Measurements from ENCODE around the gene FAM168A. TPM values are rescaled to one million over a fixed set of nuclear protein-coding genes. Genes with fewer than 3 reads are reported as not detected.

The FAM168A gene
- total and polyA plus RNA-seq, 10 of the 15 experiments (the other 5 are each of a cell fraction or from before 2014, with no cell fraction given) = 1.7 to 20.0 (median 10.0) TPM

DNA sequence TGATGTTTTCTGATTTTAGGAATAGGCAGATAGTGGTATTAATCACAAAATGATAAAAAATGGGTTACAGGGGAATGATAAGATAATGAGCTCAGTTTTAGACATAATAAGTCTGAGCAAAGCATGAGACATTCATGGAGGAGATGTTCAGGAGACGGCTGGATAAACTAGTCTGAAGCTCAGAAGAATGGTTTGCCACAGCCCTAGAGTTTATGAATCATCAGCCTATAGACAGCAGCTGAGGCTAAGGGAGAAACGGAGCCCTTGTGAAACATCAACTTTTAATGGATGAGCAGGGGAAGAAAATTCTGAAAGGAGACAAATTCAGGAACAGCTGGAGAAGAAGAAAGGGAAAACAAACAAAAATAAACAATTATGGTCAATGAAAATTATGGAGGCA lies 134.6 kb downstream of the FAM168A start (continued):
- TF ChIP-seq, protein P1, sequence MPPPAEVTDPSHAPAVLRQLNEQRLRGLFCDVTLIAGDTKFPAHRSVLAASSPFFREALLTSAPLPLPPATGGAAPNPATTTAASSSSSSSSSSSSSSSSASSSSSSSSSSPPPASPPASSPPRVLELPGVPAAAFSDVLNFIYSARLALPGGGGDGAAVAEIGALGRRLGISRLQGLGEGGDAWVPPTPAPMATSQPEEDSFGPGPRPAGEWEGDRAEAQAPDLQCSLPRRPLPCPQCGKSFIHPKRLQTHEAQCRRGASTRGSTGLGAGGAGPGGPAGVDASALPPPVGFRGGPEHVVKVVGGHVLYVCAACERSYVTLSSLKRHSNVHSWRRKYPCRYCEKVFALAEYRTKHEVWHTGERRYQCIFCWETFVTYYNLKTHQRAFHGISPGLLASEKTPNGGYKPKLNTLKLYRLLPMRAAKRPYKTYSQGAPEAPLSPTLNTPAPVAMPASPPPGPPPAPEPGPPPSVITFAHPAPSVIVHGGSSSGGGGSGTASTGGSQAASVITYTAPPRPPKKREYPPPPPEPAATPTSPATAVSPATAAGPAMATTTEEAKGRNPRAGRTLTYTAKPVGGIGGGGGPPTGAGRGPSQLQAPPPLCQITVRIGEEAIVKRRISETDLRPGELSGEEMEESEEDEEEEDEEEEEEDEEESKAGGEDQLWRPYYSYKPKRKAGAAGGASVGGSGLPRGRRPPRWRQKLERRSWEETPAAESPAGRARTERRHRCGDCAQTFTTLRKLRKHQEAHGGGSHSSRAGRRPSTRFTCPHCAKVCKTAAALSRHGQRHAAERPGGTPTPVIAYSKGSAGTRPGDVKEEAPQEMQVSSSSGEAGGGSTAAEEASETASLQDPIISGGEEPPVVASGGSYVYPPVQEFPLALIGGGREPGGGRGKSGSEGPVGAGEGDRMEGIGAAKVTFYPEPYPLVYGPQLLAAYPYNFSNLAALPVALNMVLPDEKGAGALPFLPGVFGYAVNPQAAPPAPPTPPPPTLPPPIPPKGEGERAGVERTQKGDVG (CRISPR knock-in tag; IDR thresholded peaks at IDR 0.05) = no peak
- no peak for TF ChIP-seq TCF7 (IDR thresholded peaks at IDR 0.05; ENCODE audit: borderline replicate concordance)
- TF ChIP-seq, protein P2, sequence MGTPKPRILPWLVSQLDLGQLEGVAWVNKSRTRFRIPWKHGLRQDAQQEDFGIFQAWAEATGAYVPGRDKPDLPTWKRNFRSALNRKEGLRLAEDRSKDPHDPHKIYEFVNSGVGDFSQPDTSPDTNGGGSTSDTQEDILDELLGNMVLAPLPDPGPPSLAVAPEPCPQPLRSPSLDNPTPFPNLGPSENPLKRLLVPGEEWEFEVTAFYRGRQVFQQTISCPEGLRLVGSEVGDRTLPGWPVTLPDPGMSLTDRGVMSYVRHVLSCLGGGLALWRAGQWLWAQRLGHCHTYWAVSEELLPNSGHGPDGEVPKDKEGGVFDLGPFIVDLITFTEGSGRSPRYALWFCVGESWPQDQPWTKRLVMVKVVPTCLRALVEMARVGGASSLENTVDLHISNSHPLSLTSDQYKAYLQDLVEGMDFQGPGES (IDR thresholded peaks at IDR 0.05) = no peak
- TF ChIP-seq ESRRA (IDR thresholded peaks at IDR 0.05; ENCODE audit: low read length) = no peak
- no peak for TF ChIP-seq ZNF217 (IDR thresholded peaks at IDR 0.05)
- TF ChIP-seq FOS (IDR thresholded peaks at IDR 0.05; ENCODE audit: borderline replicate concordance, extremely low read depth, insufficient read length) = no peak

DNA sequence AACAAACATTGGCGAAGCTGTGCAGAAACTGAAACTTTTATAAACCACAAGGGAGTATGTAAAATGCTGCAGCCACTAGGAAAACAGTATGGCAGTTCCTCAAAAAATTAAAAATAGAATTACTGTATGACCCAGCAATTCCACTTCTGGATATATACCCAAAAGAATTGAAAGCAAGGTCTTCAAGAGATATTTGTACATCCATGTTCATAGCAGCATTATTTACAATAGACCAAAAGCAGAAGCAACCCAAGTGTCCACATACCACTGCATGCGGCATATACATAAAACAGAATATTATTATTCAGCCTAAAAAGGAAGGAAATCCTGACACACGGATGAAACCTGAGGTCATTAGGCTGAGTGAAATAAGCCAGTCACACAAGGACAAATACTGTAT lies 135.9 kb downstream of the FAM168A start:
- Histone ChIP-seq H3K27me3 (replicated peaks in 1 of 2; ENCODE audit: control insufficient read depth in 2 of 2, insufficient read depth in 2 of 2, low read length in 1 of 2) (no peaks in the 10 kb centered on the region), H3K27ac (ENCODE audit: control insufficient read depth, insufficient read depth) (no peak overlapping the region), H3K4me1 (ENCODE audit: control insufficient read depth, insufficient read depth, low read length) (no peaks in the 10 kb centered on the region), H3K4me2 (ENCODE audit: control insufficient read depth, insufficient read depth) (no peak overlapping the region), H3K9ac (ENCODE audit: control insufficient read depth, insufficient read depth, low read length) (no peak overlapping the region), H3K36me3 (ENCODE audit: control insufficient read depth in 2 of 2, insufficient read depth in 2 of 2, low read length in 1 of 2) (no peaks in the 10 kb centered on the region), H3K4me3 (no peak overlapping the region), H3K79me2 (ENCODE audit: control insufficient read depth, insufficient read depth, low read length) (no peaks in the 10 kb centered on the region), H4K20me1 (ENCODE audit: control insufficient read depth, insufficient read depth) (no peaks in the 10 kb centered on the region), H3K9me3 (replicated peaks; ENCODE audit: control insufficient read depth, insufficient read depth, low read length) (no peaks in the 10 kb centered on the region), H2AFZ (ENCODE audit: control insufficient read depth, low read depth, low read length) (no peak overlapping the region)
- WGBS (ENCODE audit: insufficient coverage, insufficient replicate concordance, low lambda C conversion rate, missing lambda C conversion rate) = 50% methylated on average over 3 of the region's 3 CpGs
- DNase-seq (ENCODE audit: low read depth, low spot score) (peak; percentile 3), ATAC-seq (peak; percentile 59), FAIRE-seq (peak; percentile 49)
- no TSS peak for BruUV-seq (replicated peaks)
- ChIA-PET RAD21 (ENCODE audit: unreplicated experiment) (no interaction called here), SMC1A (ENCODE audit: uncharacterized antibody, unreplicated experiment) (interaction anchor here (1.3 kb wide), 1 partner anchor 17 kb away, joined by 3 read pairs; no protein-coding TSS in a partner anchor), POLR2A (interaction anchor here (0.5 to 1.3 kb wide), 2 partner anchors 18 to 169 kb away, joined by 3 to 5 read pairs; no protein-coding TSS in a partner anchor), CTCF (interaction anchor here (0.6 to 5.3 kb wide), 3 partner anchors 17 to 164 kb away, joined by 3 to 39 read pairs (median 4); no protein-coding TSS in a partner anchor)
- in situ Hi-C loops (cut with MboI) = no loop called here
- intact Hi-C loops (cut with micrococcal nuclease; ENCODE audit: unreplicated experiment) = no loop called here
- TF ChIP-seq ZBED1 (IDR thresholded peaks at IDR 0.05; ENCODE audit: borderline replicate concordance) (no peak), RCOR1 (conservative IDR thresholded peaks at IDR 0.05; ENCODE audit: low read depth, low read length) (no peak), IKZF2 (IDR thresholded peaks at IDR 0.05) (peak; percentile 38 to 53; a peak in 3 of 4 replicates), HDAC2 (IDR thresholded peaks at IDR 0.05) (no peak), GATAD2B (conservative IDR thresholded peaks at IDR 0.05; ENCODE audit: low read depth) (no peak), SMAD1 (IDR thresholded peaks at IDR 0.05; ENCODE audit: low read depth, partially characterized antibody) (no peak), NR2F1 (conservative IDR thresholded peaks at IDR 0.05) (no peak), PAX8 (IDR thresholded peaks at IDR 0.05) (no peak), FOS (IDR thresholded peaks at IDR 0.05; ENCODE audit: borderline replicate concordance, extremely low read depth, insufficient read length) (no peak), EGR1 (IDR thresholded peaks at IDR 0.05; ENCODE audit: borderline replicate concordance in 1 of 2, low read depth in 2 of 2, low read length in 2 of 2) (no peak)
- TF ChIP-seq, protein P3, sequence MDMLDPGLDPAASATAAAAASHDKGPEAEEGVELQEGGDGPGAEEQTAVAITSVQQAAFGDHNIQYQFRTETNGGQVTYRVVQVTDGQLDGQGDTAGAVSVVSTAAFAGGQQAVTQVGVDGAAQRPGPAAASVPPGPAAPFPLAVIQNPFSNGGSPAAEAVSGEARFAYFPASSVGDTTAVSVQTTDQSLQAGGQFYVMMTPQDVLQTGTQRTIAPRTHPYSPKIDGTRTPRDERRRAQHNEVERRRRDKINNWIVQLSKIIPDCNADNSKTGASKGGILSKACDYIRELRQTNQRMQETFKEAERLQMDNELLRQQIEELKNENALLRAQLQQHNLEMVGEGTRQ (IDR thresholded peaks at IDR 0.05; ENCODE audit: borderline replicate concordance, low read depth, low read length) = no peak
- TF ChIP-seq, protein P4, sequence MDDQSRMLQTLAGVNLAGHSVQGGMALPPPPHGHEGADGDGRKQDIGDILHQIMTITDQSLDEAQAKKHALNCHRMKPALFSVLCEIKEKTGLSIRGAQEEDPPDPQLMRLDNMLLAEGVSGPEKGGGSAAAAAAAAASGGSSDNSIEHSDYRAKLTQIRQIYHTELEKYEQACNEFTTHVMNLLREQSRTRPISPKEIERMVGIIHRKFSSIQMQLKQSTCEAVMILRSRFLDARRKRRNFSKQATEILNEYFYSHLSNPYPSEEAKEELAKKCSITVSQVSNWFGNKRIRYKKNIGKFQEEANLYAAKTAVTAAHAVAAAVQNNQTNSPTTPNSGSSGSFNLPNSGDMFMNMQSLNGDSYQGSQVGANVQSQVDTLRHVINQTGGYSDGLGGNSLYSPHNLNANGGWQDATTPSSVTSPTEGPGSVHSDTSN (IDR thresholded peaks at IDR 0.05; ENCODE audit: insufficient replicate concordance, low read depth, low read length) = no peak
